Inflammatory macrophage treated with lipopolysaccharide for 4 hours (primary cell): Measurements from ENCODE around the gene PID1.

ENCODE experiments used
- DNase-seq: peaks from one replicate; pipeline ENCODE4 v3.0.0-alpha.2; 2020

The PID1 gene

DNA sequence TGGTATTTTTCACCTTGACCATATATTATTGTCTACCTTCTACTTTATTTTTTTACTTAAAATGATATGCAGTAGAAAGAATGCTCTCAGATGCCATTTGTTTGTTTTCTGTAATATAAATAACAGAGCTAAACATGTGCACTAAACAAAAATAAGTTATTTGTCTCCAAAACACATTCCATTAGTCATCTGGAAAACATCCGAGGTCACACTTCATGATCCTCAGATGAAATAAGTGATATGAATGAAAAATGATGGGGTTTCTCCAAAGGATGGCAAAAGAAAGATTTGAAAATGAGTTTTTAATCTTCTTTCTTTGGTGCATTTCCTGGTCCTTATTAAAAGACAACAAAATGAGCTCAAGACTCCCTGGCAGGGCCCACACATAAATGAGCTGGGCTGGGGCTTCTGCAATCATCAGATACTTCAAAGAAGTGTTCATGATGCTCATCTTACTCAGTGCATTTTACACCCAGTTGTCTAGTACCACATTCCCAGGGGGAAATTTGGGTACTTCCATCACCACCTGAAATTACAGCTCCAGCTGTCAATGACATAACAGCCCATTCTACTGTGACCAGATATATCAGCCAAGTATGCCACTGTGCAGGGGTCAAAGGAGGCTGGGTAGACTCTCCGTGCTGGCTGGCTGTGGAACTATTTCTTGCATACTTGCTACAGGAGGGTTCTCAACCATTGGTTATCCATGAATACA lies 283.5 kb downstream of the PID1 start:
- no peak for DNase-seq

GRCh38 chr2:228986961-228987360 lies 284.1 kb downstream of the PID1 start:
- DNase-seq = no peak

- DNase-seq = no peak
Measured at GRCh38 chr2:228983700-228984099, 287.4 kb downstream of the PID1 start.

GRCh38 chr2:228974169-228974568 lies 296.9 kb downstream of the PID1 start:
- DNase-seq = no peak
